ENCODE measurements around the gene THAP8. TPM values are rescaled to one million over a fixed set of nuclear protein-coding genes. Genes with fewer than 3 reads are reported as not detected.

Gene THAP8
- total RNA-seq, 4 donors from 2014 or later: 5.7 to 20.4 (median 10.9) TPM

GRCh38 chr19:35993923-35994598 lies 60.0 kb downstream of the THAP8 start:
- Histone ChIP-seq H3K36me3 (peaks cover 9% of the 10 kb centered on the region), H3K27me3 (peaks cover 1% of the 10 kb centered on the region), H3K4me3 (peak overlapping the region; percentile 89), H3K9me3 (no peaks in the 10 kb centered on the region), H3K27ac (no peak overlapping the region), H3K4me1 (peaks cover 34% of the 10 kb centered on the region)
- WGBS: 47% methylated on average over 12 of the region's 49 CpGs
- no peak for DNase-seq (ENCODE audit: low spot score in 2 of 2)
- TF ChIP-seq POLR2A (IDR thresholded peaks at IDR 0.05) (no peak), CTCF (IDR thresholded peaks at IDR 0.05) (no peak), EP300 (IDR thresholded peaks at IDR 0.05) (no peak), POLR2AphosphoS5 (IDR thresholded peaks at IDR 0.05) (no peak)

GRCh38 chr19:35992907-35993765 lies 60.9 kb downstream of the THAP8 start:
- 78% methylated on average over 8 of the region's 8 CpGs for WGBS
- TF ChIP-seq POLR2AphosphoS5 (IDR thresholded peaks at IDR 0.05) (no peak), POLR2A (IDR thresholded peaks at IDR 0.05) (no peak), CTCF (IDR thresholded peaks at IDR 0.05) (no peak), EP300 (IDR thresholded peaks at IDR 0.05) (no peak)
- no peak for DNase-seq (ENCODE audit: low spot score in 2 of 2)
- Histone ChIP-seq H3K4me3 (no peak overlapping the region), H3K9me3 (no peaks in the 10 kb centered on the region), H3K4me1 (peaks cover 30% of the 10 kb centered on the region), H3K27ac (no peak overlapping the region), H3K36me3 (peaks cover 2% of the 10 kb centered on the region), H3K27me3 (peaks cover 9% of the 10 kb centered on the region)

- Histone ChIP-seq H3K4me3 (no peak overlapping the region), H3K9me3 (no peaks in the 10 kb centered on the region), H3K27ac (no peak overlapping the region), H3K27me3 (peaks cover 22% of the 10 kb centered on the region), H3K36me3 (no peaks in the 10 kb centered on the region), H3K4me1 (peaks cover 32% of the 10 kb centered on the region)
- 85% methylated on average over 7 of the region's 7 CpGs for WGBS
- TF ChIP-seq POLR2A (IDR thresholded peaks at IDR 0.05) (no peak), CTCF (IDR thresholded peaks at IDR 0.05) (no peak), EP300 (IDR thresholded peaks at IDR 0.05) (no peak), POLR2AphosphoS5 (IDR thresholded peaks at IDR 0.05) (no peak)
- DNase-seq (ENCODE audit: low spot score in 2 of 2): no peak
Measured at GRCh38 chr19:35991731-35992450, 62.2 kb downstream of the THAP8 start.

GRCh38 chr19:35990771-35991730 lies 63.0 kb downstream of the THAP8 start:
- TF ChIP-seq CTCF (IDR thresholded peaks at IDR 0.05) (no peak), POLR2A (IDR thresholded peaks at IDR 0.05) (no peak), POLR2AphosphoS5 (IDR thresholded peaks at IDR 0.05) (no peak), EP300 (IDR thresholded peaks at IDR 0.05) (no peak)
- peaks cover 30% of the 10 kb centered on the region for H3K27me3 ChIP-seq
- no peaks in the 10 kb centered on the region for H3K9me3 ChIP-seq
- WGBS: 76% methylated on average over 10 of the region's 10 CpGs
- H3K36me3 ChIP-seq: no peaks in the 10 kb centered on the region
- peaks cover 26% of the 10 kb centered on the region for H3K4me1 ChIP-seq
- no peak overlapping the region for H3K27ac ChIP-seq
- no peak for DNase-seq (ENCODE audit: low spot score in 2 of 2)
- no peak overlapping the region for H3K4me3 ChIP-seq

All from suprapubic skin (tissue), 4 donors.